K562 (cell line): ENCODE results near the gene PPP2R2D. TPM values are rescaled to one million over a fixed set of nuclear protein-coding genes. Genes with fewer than 3 reads are reported as not detected.

Source experiments
- ETV6 ChIP-seq, 3 experiments: fragments of 150-350 bp in 1 of 3; sonication (generic) in 1 of 3; formaldehyde crosslinking in 1 of 3; IDR thresholded peaks; 2 replicates each; pipeline versions ENCODE4 v1.6.1 to v1.8.0; 2014 to 2022; ENCODE audit warnings: borderline replicate concordance in 2 of 3, low read depth in 2 of 3, antibody characterized with exemption in 1 of 3, low read length in 1 of 3, mild to moderate bottlenecking in 1 of 3, missing genetic modification reagents in 1 of 3
- IRF2 ChIP-seq: sonication (generic); formaldehyde crosslinking; IDR thresholded peaks from 2 replicates; pipeline ENCODE4 v1.8.1; 2022; ENCODE audit warnings: mild to moderate bottlenecking, missing genetic modification reagents
- MCM3 ChIP-seq: fragments of 450-650 bp; IDR thresholded peaks from 2 replicates; pipeline ENCODE4 v1.6.1; 2016
- NCOA1 ChIP-seq: fragments of 450-650 bp; IDR thresholded peaks from 2 replicates; pipeline ENCODE4 v1.6.1; 2016; ENCODE audit warnings: low read depth
- NFIC ChIP-seq: fragments of 450-650 bp; IDR thresholded peaks from 2 replicates; pipeline ENCODE4 v1.6.1; 2017; ENCODE audit warnings: mild to moderate bottlenecking, inconsistent platforms
- PTBP1 ChIP-seq: fragments of 200-400 bp; formaldehyde crosslinking; IDR thresholded peaks from 2 replicates; pipeline ENCODE4 v1.6.1; 2017; ENCODE audit warnings: low read depth, low read length
- RB1 ChIP-seq: fragments of 450-650 bp; IDR thresholded peaks from 2 replicates; pipeline ENCODE4 v1.6.1; 2017; ENCODE audit warnings: low read depth, mild to moderate bottlenecking
- RBBP5 ChIP-seq: fragments of 200-600 bp; sonication (generic); IDR thresholded peaks from 2 replicates; pipeline ENCODE4 v1.6.1; 2012; ENCODE audit warnings: borderline replicate concordance, mild to moderate bottlenecking, low read length, control low read depth, inconsistent platforms; ENCODE audit not compliant: insufficient read depth, poor library complexity, severe bottlenecking
- SIN3A ChIP-seq, 2 experiments: fragments of 150-350 bp in 1 of 2; IDR thresholded peaks; 2 replicates each; pipeline ENCODE4 v1.6.1; 2011 to 2016; ENCODE audit warnings: borderline replicate concordance in 2 of 2, low read depth in 2 of 2, low read length in 2 of 2, mild to moderate bottlenecking in 2 of 2, moderate library complexity in 2 of 2; ENCODE audit not compliant: control insufficient read depth in 1 of 2
- SIX5 ChIP-seq, 2 experiments: IDR thresholded peaks; 2 replicates each; pipeline ENCODE4 v1.6.1; 2011; ENCODE audit warnings: low read length in 2 of 2, borderline replicate concordance in 1 of 2, low read depth in 1 of 2, mild to moderate bottlenecking in 1 of 2, moderate library complexity in 1 of 2; ENCODE audit not compliant: insufficient read depth in 1 of 2
- SMARCC2 ChIP-seq: fragments of 450-650 bp; IDR thresholded peaks from 2 replicates; pipeline ENCODE4 v1.6.1; 2017; ENCODE audit warnings: antibody characterized with exemption, moderate library complexity, mild to moderate bottlenecking, low read depth
- STAT5A ChIP-seq: IDR thresholded peaks from 2 replicates; pipeline ENCODE4 v1.6.1; 2012; ENCODE audit warnings: low read length, inconsistent platforms, borderline replicate concordance
- TCF7L2 ChIP-seq: fragments of 150-350 bp; IDR thresholded peaks from 2 replicates; pipeline ENCODE4 v1.6.1; 2016; ENCODE audit warnings: low read depth, mild to moderate bottlenecking, low read length, moderate library complexity
- TFE3 ChIP-seq: fragments of 450-650 bp; formaldehyde crosslinking; IDR thresholded peaks from 2 replicates; pipeline ENCODE4 v1.4.0; 2020; ENCODE audit warnings: mild to moderate bottlenecking, mixed read lengths
- VEZF1 ChIP-seq: fragments of 200-800 bp; sonication (Bioruptor generic); IDR thresholded peaks from 2 replicates; pipeline ENCODE4 v1.6.1; 2017; ENCODE audit warnings: missing genetic modification characterization, missing compliant biosample characterization
- ZBED1 ChIP-seq: IDR thresholded peaks from 2 replicates; pipeline ENCODE4 v1.6.1; 2014
- ZBTB2 ChIP-seq: fragments of 450-650 bp; IDR thresholded peaks from 2 replicates; pipeline ENCODE4 v1.6.1; 2016; ENCODE audit warnings: antibody characterized with exemption
- ZFP91 ChIP-seq: sonication (generic); formaldehyde crosslinking; IDR thresholded peaks from 2 replicates; pipeline ENCODE4 v1.8.0; 2022; ENCODE audit warnings: mild to moderate bottlenecking, missing genetic modification reagents
- ZNF431 ChIP-seq: sonication (generic); formaldehyde crosslinking; IDR thresholded peaks from 2 replicates; pipeline ENCODE4 v1.8.0; 2022; ENCODE audit warnings: mild to moderate bottlenecking, missing genetic modification reagents
- ZNF586 ChIP-seq: fragments of 450-650 bp; formaldehyde crosslinking; conservative IDR thresholded peaks from 2 replicates; pipeline ENCODE4 v1.4.0; 2020; ENCODE audit warnings: mild to moderate bottlenecking, moderate library complexity
- ZNF707 ChIP-seq: fragments of 250-450 bp; sonication (Bioruptor Pico); conservative IDR thresholded peaks from 2 replicates; pipeline ENCODE4 v1.8.0; 2022; ENCODE audit warnings: inconsistent platforms, mild to moderate bottlenecking, moderate library complexity
- ZNF830 ChIP-seq: fragments of 250-450 bp; sonication (Bioruptor Pico); IDR thresholded peaks from 2 replicates; pipeline ENCODE4 v1.5.0; 2021; ENCODE audit warnings: mild to moderate bottlenecking
- polyA plus RNA-seq, 8 experiments: library from polyadenylated mRNA; depleted of rRNA in 4 of 8; stranded (reverse) in 5 of 8; unstranded in 3 of 8; fragments of >200 nt; fragmentation: Nextera tagmentation in 2 of 8; fragmentation: Illumina TruSeq in 1 of 8; extraction: Ambion mirVana in 2 of 8; extraction: Trizol in 1 of 8; gene quantifications; 2 replicates each; pipeline versions ENCODE4 v1.2.1 to v1.2.3, GENCODE V29; 2011 to 2014; ENCODE audit warnings: inconsistent platforms in 1 of 8, missing spikeins in 1 of 8
- total RNA-seq, 7 experiments: library from RNA; depleted of rRNA in 6 of 7; stranded (reverse); fragments of >200 nt in 6 of 7; fragmentation: Illumina TruSeq in 2 of 7; extraction: Trizol in 2 of 7; gene quantifications; 2 replicates each; pipeline versions ENCODE4 v1.2.1 to v1.2.3, GENCODE V29; 2011 to 2021; ENCODE audit warnings: low replicate concordance in 1 of 7

Gene PPP2R2D
- total and polyA plus RNA-seq, 9 of the 15 experiments (the other 6 are each of a cell fraction or from before 2014, with no cell fraction given), result 1.9 to 37.0 (median 26.8) TPM

GRCh38 chr10:131972474-131973071 lies 71.8 kb downstream of the PPP2R2D start (continued):
- no peak for TF ChIP-seq ZBTB2
- TF ChIP-seq ZNF586 (CRISPR knock-in tag), result no peak
- no peak for TF ChIP-seq NCOA1
- TF ChIP-seq VEZF1 (CRISPR knock-in tag), result peak; percentile 67
- TF ChIP-seq MCM3, result no peak
- TF ChIP-seq ZNF431, result no peak
- TF ChIP-seq IRF2 (CRISPR knock-in tag), result no peak
- no peak for TF ChIP-seq RBBP5
- no peak for TF ChIP-seq STAT5A
- TF ChIP-seq ETV6 (IDR thresholded peaks at IDR 0.05; ENCODE audit: borderline replicate concordance in 1 of 2, low read depth in 2 of 2, low read length in 1 of 2), result no peak
- no peak for TF ChIP-seq ETV6 (CRISPR knock-in tag; IDR thresholded peaks at IDR 0.05; ENCODE audit: borderline replicate concordance)
- no peak for TF ChIP-seq ZNF830 (CRISPR knock-in tag)
- TF ChIP-seq PTBP1, result no peak
- no peak for TF ChIP-seq TFE3
- no peak for TF ChIP-seq SIX5 (IDR thresholded peaks at IDR 0.05; ENCODE audit: borderline replicate concordance in 1 of 2, insufficient read depth in 1 of 2, low read depth in 1 of 2, low read length in 2 of 2)
- TF ChIP-seq RB1, result no peak
- peak in 1 of 2 experiments; percentile 30; a peak in 1 of 4 replicates for TF ChIP-seq SIN3A (IDR thresholded peaks at IDR 0.05; ENCODE audit: borderline replicate concordance in 2 of 2, control insufficient read depth in 1 of 2, low read depth in 2 of 2, low read length in 2 of 2)
- TF ChIP-seq TCF7L2, result no peak
- no peak for TF ChIP-seq ZNF707 (CRISPR knock-in tag)
- TF ChIP-seq NFIC, result peak; percentile 60
- no peak for TF ChIP-seq ZFP91
- no peak for TF ChIP-seq ZBED1
- TF ChIP-seq SMARCC2, result no peak
